Tibial nerve (tissue), 3 donors: ENCODE measurements around the gene CD48.

Experiments used
- CTCF ChIP-seq, 5 experiments: fragments of 200-600 bp in 3 of 5; fragments of 450-650 bp in 2 of 5; sonication (generic) in 3 of 5; IDR thresholded peaks; one replicate each; pipeline ENCODE4 v1.5.1; 2016 to 2019; ENCODE audit warnings: antibody characterized with exemption in 5 of 5, mild to moderate bottlenecking in 3 of 5, moderate library complexity in 2 of 5
- POLR2A ChIP-seq, 2 donors: fragments of 450-650 bp; IDR thresholded peaks; one replicate each; pipeline ENCODE4 v1.6.1; 2017; ENCODE audit warnings: antibody characterized with exemption in 2 of 2, mild to moderate bottlenecking in 2 of 2, moderate library complexity in 2 of 2

DNA sequence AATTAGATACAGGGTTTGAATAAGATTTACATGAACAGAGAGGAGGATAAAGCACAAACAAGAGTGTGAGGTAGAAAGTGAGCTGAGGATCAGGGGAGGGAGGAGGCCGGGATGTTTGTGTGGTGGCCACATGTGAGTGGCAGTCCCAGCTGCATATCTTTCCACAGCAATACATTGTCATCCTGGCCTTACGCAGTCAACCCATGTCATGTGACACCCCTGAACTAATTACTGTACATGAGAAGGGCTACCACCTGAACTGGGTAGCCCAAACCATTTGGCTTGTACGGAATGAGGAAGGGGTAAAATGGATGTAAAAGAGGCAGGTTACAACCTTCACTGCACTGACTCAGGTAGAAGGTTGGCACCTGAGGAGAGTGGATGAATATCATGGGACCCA, 31.6 kb upstream of the CD48 start:
- TF ChIP-seq CTCF (IDR thresholded peaks at IDR 0.05) (no peak), POLR2A (IDR thresholded peaks at IDR 0.05) (no peak)
